ENCODE results near the gene KRT32. TPM values are rescaled to one million over a fixed set of nuclear protein-coding genes. Genes with fewer than 3 reads are reported as not detected.

Gene KRT32
- under 1 TPM in 1 of 4 donors, not detected in 3; 0.41 TPM for total RNA-seq

DNA sequence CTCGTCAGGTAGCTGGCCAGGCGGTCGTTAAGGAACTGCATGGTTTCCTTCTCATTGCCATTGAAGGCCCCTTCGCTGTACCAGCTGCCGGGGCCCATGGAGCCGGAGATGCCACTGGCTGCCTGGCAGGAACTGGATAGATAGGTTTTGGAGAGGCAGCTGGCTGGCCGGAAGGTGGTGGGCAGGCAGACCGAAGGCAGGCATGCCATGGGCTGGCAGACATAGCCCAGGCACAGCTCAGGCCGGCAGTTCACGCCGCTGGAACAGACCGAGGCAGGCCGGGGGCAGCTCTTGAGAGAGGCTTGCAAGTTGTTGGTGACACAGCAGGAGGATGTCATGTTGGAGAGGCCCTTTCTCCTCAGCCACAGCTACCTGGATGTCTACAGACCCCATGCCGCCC lies at the start of gene KRT32:
KRT32 (minus strand) TSS at position 399 of the 400 bp plus-strand sequence; CDS start at position 338, 61 bp downstream.
- H3K27ac ChIP-seq = no peak within 1 kb of the TSS
- peaks cover 0 to 2% (median 0%) of the 10 kb centered on the region in 3 donors for H3K27me3 ChIP-seq
- no peaks in the 10 kb centered on the region for H3K4me1 ChIP-seq
- no peak for ATAC-seq
- no peaks in the 10 kb centered on the region for H3K9me3 ChIP-seq
- in situ Hi-C loops (cut with MboI; ENCODE audit: low sequenced_read_pairs in 4 of 4) = no loop called here
- no peak for DNase-seq
- intact Hi-C loops (cut with DNase I; ENCODE audit: low total_unique reads) = no loop called here
- no peaks in the 10 kb centered on the region for H3K36me3 ChIP-seq
- TF ChIP-seq POLR2A (IDR thresholded peaks at IDR 0.05) (no peak), CTCF (IDR thresholded peaks at IDR 0.05 in 4 of 5, conservative IDR thresholded peaks at IDR 0.05 in 1 of 5) (no peak)
- no peak within 1 kb of the TSS for H3K4me3 ChIP-seq

DNA sequence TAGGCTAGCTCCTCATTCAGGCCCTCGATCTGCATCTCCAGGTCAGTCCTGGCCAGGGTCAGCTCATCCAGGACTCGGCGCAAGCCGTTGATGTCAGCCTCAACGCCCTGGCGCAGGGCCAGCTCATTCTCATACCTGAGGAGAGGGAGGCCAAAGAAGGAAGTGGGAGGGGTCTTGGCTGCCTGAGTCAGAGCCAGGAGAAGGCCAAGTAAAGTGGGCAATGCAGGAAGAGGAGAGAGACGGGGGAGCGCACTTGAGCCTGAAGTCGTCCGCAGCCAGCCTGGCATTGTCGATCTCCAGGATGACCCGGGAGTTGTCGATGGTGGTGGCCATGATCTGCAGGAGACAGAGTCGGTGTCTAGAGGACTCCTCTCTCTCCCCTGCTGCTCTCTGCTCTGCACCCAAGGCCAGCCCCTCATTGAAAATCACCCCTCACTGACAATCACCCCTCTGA lies 49.7 kb upstream of the KRT32 start:
- no peaks in the 10 kb centered on the region for H3K36me3 ChIP-seq
- ATAC-seq = no peak
- no peak for DNase-seq
- peaks cover 0 to 8% (median 0%) of the 10 kb centered on the region in 3 donors for H3K27me3 ChIP-seq
- no peak overlapping the region for H3K27ac ChIP-seq
- no peaks in the 10 kb centered on the region for H3K4me1 ChIP-seq
- TF ChIP-seq POLR2A (IDR thresholded peaks at IDR 0.05) = no peak
- TF ChIP-seq CTCF (IDR thresholded peaks at IDR 0.05 in 4 of 5, conservative IDR thresholded peaks at IDR 0.05 in 1 of 5) = no peak
- intact Hi-C loops (cut with DNase I; ENCODE audit: low total_unique reads) (no loop called here), in situ Hi-C loops (cut with MboI; ENCODE audit: low sequenced_read_pairs in 4 of 4) (no loop called here)
- H3K9me3 ChIP-seq = no peaks in the 10 kb centered on the region
- no peak overlapping the region for H3K4me3 ChIP-seq

DNA sequence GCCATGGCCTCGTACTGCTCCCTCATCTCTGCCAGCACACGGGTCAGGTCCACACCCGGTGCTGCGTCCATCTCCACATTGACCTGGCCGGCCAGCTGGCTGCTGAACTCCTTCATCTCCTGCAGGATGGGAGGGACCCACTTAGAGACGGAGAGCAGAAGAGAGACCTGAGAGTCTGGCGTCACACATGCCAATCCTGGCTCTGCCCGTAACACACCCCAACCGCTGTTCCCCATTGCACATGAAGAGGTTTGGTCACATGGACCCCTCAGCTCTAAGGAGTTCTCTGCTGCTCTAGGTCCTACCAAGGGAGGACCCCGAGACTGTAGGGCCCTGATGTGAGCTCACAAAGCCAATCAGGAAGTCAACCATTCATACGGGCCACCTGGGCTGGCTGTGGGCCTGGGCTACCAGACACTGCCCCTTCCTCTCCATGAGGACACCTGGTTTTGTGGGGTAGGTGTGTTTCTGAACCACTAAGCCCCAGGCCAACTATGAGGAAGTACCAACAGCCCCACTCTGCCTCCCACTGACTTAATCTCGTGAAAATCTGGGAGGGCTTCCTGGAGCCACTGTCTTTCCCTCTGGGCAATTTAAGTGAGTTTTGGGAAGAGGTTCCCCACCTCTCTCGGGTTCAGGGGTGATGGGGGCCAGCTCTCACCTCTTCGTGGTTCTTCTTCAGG lies 49.1 kb upstream of the KRT32 start:
- in situ Hi-C loops (cut with MboI; ENCODE audit: low sequenced_read_pairs in 4 of 4) = no loop called here
- no peak for TF ChIP-seq CTCF (IDR thresholded peaks at IDR 0.05 in 4 of 5, conservative IDR thresholded peaks at IDR 0.05 in 1 of 5)
- no peak for TF ChIP-seq POLR2A (IDR thresholded peaks at IDR 0.05)

GRCh38 chr17:41513168-41513547 lies 46.0 kb upstream of the KRT32 start:
- intact Hi-C loops (cut with DNase I; ENCODE audit: low total_unique reads) (no loop called here), in situ Hi-C loops (cut with MboI; ENCODE audit: low sequenced_read_pairs in 4 of 4) (no loop called here)
- TF ChIP-seq CTCF (IDR thresholded peaks at IDR 0.05 in 4 of 5, conservative IDR thresholded peaks at IDR 0.05 in 1 of 5) (no peak), POLR2A (IDR thresholded peaks at IDR 0.05) (no peak)
- Histone ChIP-seq H3K4me3 (no peak overlapping the region), H3K9me3 (no peaks in the 10 kb centered on the region), H3K27ac (no peak overlapping the region), H3K4me1 (no peaks in the 10 kb centered on the region), H3K36me3 (no peaks in the 10 kb centered on the region), H3K27me3 (no peaks in the 10 kb centered on the region)
- ATAC-seq = no peak
- DNase-seq = no peak

More for the DNA sequence above, 49.1 kb upstream of the KRT32 start:
- intact Hi-C loops (cut with DNase I; ENCODE audit: low total_unique reads) = no loop called here
- H3K4me1 ChIP-seq = no peaks in the 10 kb centered on the region
- H3K27me3 ChIP-seq = peaks cover 0 to 3% (median 0%) of the 10 kb centered on the region in 3 donors
- H3K4me3 ChIP-seq = no peak overlapping the region
- H3K9me3 ChIP-seq = no peaks in the 10 kb centered on the region
- ATAC-seq (no peak), DNase-seq (no peak)
- H3K27ac ChIP-seq = no peak overlapping the region
- no peaks in the 10 kb centered on the region for H3K36me3 ChIP-seq
